Measurements from ENCODE around the gene MORN1. TPM values are rescaled to one million over a fixed set of nuclear protein-coding genes. Genes with fewer than 3 reads are reported as not detected.
"Not testable (repeated sequence)": the region's sequence is repeated elsewhere in the genome, so short reads cannot be mapped to it uniquely, and the experiment has no call there.

MORN1 gene
- total RNA-seq, 4 donors from 2014 or later, result 5.7 to 9.7 (median 7.1) TPM

- no peak for DNase-seq (ENCODE audit: low spot score in 2 of 2)
- intact Hi-C loops (cut with DNase I; ENCODE audit: low total_unique reads), result no loop called here
- WGBS, 2 donors, result 63 to 72% methylated on average over 7 to 12 of the region's 12 CpGs
- no peak for TF ChIP-seq CTCF (IDR thresholded peaks at IDR 0.05)
- no peak for TF ChIP-seq POLR2A (IDR thresholded peaks at IDR 0.05)
- H3K4me3 ChIP-seq (ENCODE audit: low read depth, poor library complexity, severe bottlenecking), result no peak overlapping the region
These were observed 61.3 kb downstream of the MORN1 start for GRCh38 chr1:2330035-2330434.

- intact Hi-C loops (cut with DNase I; ENCODE audit: low total_unique reads), result no loop called here
- H3K4me3 ChIP-seq (ENCODE audit: low read depth, poor library complexity, severe bottlenecking), result no peak overlapping the region
- WGBS, 2 donors, result 85 to 90% methylated on average over 19 to 24 of the region's 24 CpGs
- TF ChIP-seq POLR2A (IDR thresholded peaks at IDR 0.05), result no peak
- TF ChIP-seq CTCF (IDR thresholded peaks at IDR 0.05), result no peak
- no peak for DNase-seq (ENCODE audit: low spot score in 2 of 2)
These were observed 62.5 kb downstream of the MORN1 start for GRCh38 chr1:2328676-2329455.

- no peak for DNase-seq (ENCODE audit: low spot score in 2 of 2)
- intact Hi-C loops (cut with DNase I; ENCODE audit: low total_unique reads), result no loop called here
- no peak overlapping the region for H3K4me3 ChIP-seq (ENCODE audit: low read depth, poor library complexity, severe bottlenecking)
- 94 to 100% methylated on average over 8 to 21 of the region's 22 CpGs for WGBS, 2 donors
- TF ChIP-seq CTCF (IDR thresholded peaks at IDR 0.05), result no peak
- TF ChIP-seq POLR2A (IDR thresholded peaks at IDR 0.05), result no peak
These were observed 63.5 kb downstream of the MORN1 start for GRCh38 chr1:2327841-2328240.

GRCh38 chr1:2327162-2327561 lies 64.2 kb downstream of the MORN1 start:
- H3K4me3 ChIP-seq (ENCODE audit: low read depth, poor library complexity, severe bottlenecking); DNase-seq (ENCODE audit: low spot score in 2 of 2); intact Hi-C loops (cut with DNase I; ENCODE audit: low total_unique reads): not testable (repeated sequence)
- 89 to 95% methylated on average over 2 of the region's 2 CpGs for WGBS, 2 donors

- TF ChIP-seq CTCF (IDR thresholded peaks at IDR 0.05) (no peak), POLR2A (IDR thresholded peaks at IDR 0.05) (no peak)
- intact Hi-C loops (cut with DNase I; ENCODE audit: low total_unique reads), result no loop called here
- 54 to 74% methylated on average over 18 to 21 of the region's 21 CpGs for WGBS, 2 donors
- no peak overlapping the region for H3K4me3 ChIP-seq (ENCODE audit: low read depth, poor library complexity, severe bottlenecking)
- no peak for DNase-seq (ENCODE audit: low spot score in 2 of 2)
These were observed 64.8 kb downstream of the MORN1 start for GRCh38 chr1:2326524-2326923.

- 88 to 91% methylated on average over 18 of the region's 18 CpGs for WGBS, 2 donors
- no peak for DNase-seq (ENCODE audit: low spot score in 2 of 2)
- no peak for TF ChIP-seq POLR2A (IDR thresholded peaks at IDR 0.05)
- no peak for TF ChIP-seq CTCF (IDR thresholded peaks at IDR 0.05)
- no peak overlapping the region for H3K4me3 ChIP-seq (ENCODE audit: low read depth, poor library complexity, severe bottlenecking)
- intact Hi-C loops (cut with DNase I; ENCODE audit: low total_unique reads), result no loop called here
These were observed 66.6 kb downstream of the MORN1 start for GRCh38 chr1:2324553-2325366.
